ENCODE measurements around the gene DPPA4.
"Not testable (repeated sequence)": the region's sequence is repeated elsewhere in the genome, so short reads cannot be mapped to it uniquely, and the experiment has no call there.

The DPPA4 gene

GRCh38 chr3:109337393-109337792, at the start of gene DPPA4:
TSS of gene DPPA4 (minus strand) at chr3:109337546. CDS start at chr3:109337517, 29 bp downstream.
- no peak for DNase-seq (ENCODE audit: low read depth in 2 of 2, low spot score in 1 of 2)

- no peak for DNase-seq (ENCODE audit: low read depth in 2 of 2, low spot score in 1 of 2)
Observed at GRCh38 chr3:109385442-109386318, 48.3 kb upstream of the DPPA4 start.

- no peak for DNase-seq (ENCODE audit: low read depth in 2 of 2, low spot score in 1 of 2)
Observed at GRCh38 chr3:109384164-109384563, 46.8 kb upstream of the DPPA4 start.

- DNase-seq (ENCODE audit: low read depth in 2 of 2, low spot score in 1 of 2) = no peak
Observed at GRCh38 chr3:109382588-109382987, 45.2 kb upstream of the DPPA4 start.

GRCh38 chr3:109375975-109376374, 38.6 kb upstream of the DPPA4 start:
- no peak for DNase-seq (ENCODE audit: low read depth in 2 of 2, low spot score in 1 of 2)

- DNase-seq (ENCODE audit: low read depth in 2 of 2, low spot score in 1 of 2) = not testable (repeated sequence)
Observed at GRCh38 chr3:109374434-109374833, 37.1 kb upstream of the DPPA4 start.

GRCh38 chr3:109373933-109374332, 36.6 kb upstream of the DPPA4 start:
- DNase-seq (ENCODE audit: low read depth in 2 of 2, low spot score in 1 of 2) = no peak

- DNase-seq (ENCODE audit: low read depth in 2 of 2, low spot score in 1 of 2) = no peak
Observed at GRCh38 chr3:109372639-109373038, 35.3 kb upstream of the DPPA4 start.

GRCh38 chr3:109369510-109369909, 32.2 kb upstream of the DPPA4 start:
- DNase-seq (ENCODE audit: low read depth in 2 of 2, low spot score in 1 of 2) = no peak

- DNase-seq (ENCODE audit: low read depth in 2 of 2, low spot score in 1 of 2) = no peak
Observed at GRCh38 chr3:109364088-109364487, 26.7 kb upstream of the DPPA4 start.

GRCh38 chr3:109363634-109364033, 26.3 kb upstream of the DPPA4 start:
- no peak for DNase-seq (ENCODE audit: low read depth in 2 of 2, low spot score in 1 of 2)

- DNase-seq (ENCODE audit: low read depth in 2 of 2, low spot score in 1 of 2) = no peak
Observed at GRCh38 chr3:109362823-109363222, 25.5 kb upstream of the DPPA4 start.

- DNase-seq (ENCODE audit: low read depth in 2 of 2, low spot score in 1 of 2) = not testable (repeated sequence)
Observed at GRCh38 chr3:109358809-109359208, 21.5 kb upstream of the DPPA4 start.

- no peak for DNase-seq (ENCODE audit: low read depth in 2 of 2, low spot score in 1 of 2)
Observed at GRCh38 chr3:109356442-109357155, 19.3 kb upstream of the DPPA4 start.

- DNase-seq (ENCODE audit: low read depth in 2 of 2, low spot score in 1 of 2) = no peak
Observed at GRCh38 chr3:109355625-109356441, 18.5 kb upstream of the DPPA4 start.

- DNase-seq (ENCODE audit: low read depth in 2 of 2, low spot score in 1 of 2) = no peak
Observed at GRCh38 chr3:109353057-109353456, 15.7 kb upstream of the DPPA4 start.

GRCh38 chr3:109351231-109351630, 13.9 kb upstream of the DPPA4 start:
- DNase-seq (ENCODE audit: low read depth in 2 of 2, low spot score in 1 of 2) = no peak

- no peak for DNase-seq (ENCODE audit: low read depth in 2 of 2, low spot score in 1 of 2)
Observed at GRCh38 chr3:109346770-109347295, 9.5 kb upstream of the DPPA4 start.

- no peak for DNase-seq (ENCODE audit: low read depth in 2 of 2, low spot score in 1 of 2)
Observed at GRCh38 chr3:109346099-109346498, 8.8 kb upstream of the DPPA4 start.

GRCh38 chr3:109339714-109340648, 2.6 kb upstream of the DPPA4 start:
- no peak for DNase-seq (ENCODE audit: low read depth in 2 of 2, low spot score in 1 of 2)

All from stimulated activated CD8-positive, alpha-beta memory T cell treated with anti-CD3 and anti-CD28 coated beads, Interleukin-4, amount 100 ng/mL, for 1 hour (primary cell).